NB4 (cell line): ENCODE measurements around the gene MTCH1.

Experiments
- CTCF ChIP-seq: IDR thresholded peaks from one replicate; pipeline ENCODE4 v1.5.1; 2012; ENCODE audit warnings: low read depth, low read length
- MAX ChIP-seq: IDR thresholded peaks from 2 replicates; pipeline ENCODE4 v1.6.1; 2011; ENCODE audit warnings: low read depth, low read length
- MYC ChIP-seq: IDR thresholded peaks from 2 replicates; pipeline ENCODE4 v1.6.1; 2011; ENCODE audit warnings: low read depth, low read length
- POLR2A ChIP-seq: IDR thresholded peaks from 2 replicates; pipeline ENCODE4 v1.6.1; 2011; ENCODE audit warnings: mild to moderate bottlenecking; ENCODE audit not compliant: insufficient read length; ENCODE audit errors: extremely low read depth

GRCh38 chr6:37015532-37015931 lies 29.5 kb upstream of the MTCH1 start:
- TF ChIP-seq CTCF (no peak), POLR2A (no peak), MAX (no peak), MYC (no peak)
